NCI-H748 (cell line): Measurements from ENCODE around the gene ZNF565.
"Not testable (repeated sequence)": the region's sequence is repeated elsewhere in the genome, so short reads cannot be mapped to it uniquely, and the experiment has no call there.

Source experiments
- DNase-seq: peaks from one replicate; lab custom pipeline; 2025; ENCODE audit not compliant: unreplicated experiment; lab: John Stamatoyannopoulos, UW

ZNF565 gene

GRCh38 chr19:36152019-36152351, 62.5 kb downstream of the ZNF565 start:
- no peak for DNase-seq

- no peak for DNase-seq
These were observed 63.1 kb downstream of the ZNF565 start for GRCh38 chr19:36151144-36152018.

GRCh38 chr19:36150586-36150985, 63.9 kb downstream of the ZNF565 start:
- no peak for DNase-seq

GRCh38 chr19:36149673-36150406, 64.6 kb downstream of the ZNF565 start:
- no peak for DNase-seq

- no peak for DNase-seq
These were observed 69.8 kb downstream of the ZNF565 start for GRCh38 chr19:36144624-36145023.

GRCh38 chr19:36142496-36142895, 72.0 kb downstream of the ZNF565 start:
- no peak for DNase-seq

- DNase-seq = no peak
These were observed 72.4 kb downstream of the ZNF565 start for GRCh38 chr19:36142046-36142445.

GRCh38 chr19:36141039-36141927, 73.2 kb downstream of the ZNF565 start:
- DNase-seq = peak; percentile 92

GRCh38 chr19:36140304-36141038, 74.0 kb downstream of the ZNF565 start:
- peak; percentile 96 for DNase-seq

- DNase-seq = peak; percentile 98
These were observed 74.8 kb downstream of the ZNF565 start, which contains the start of gene CAPNS1 for GRCh38 chr19:36139473-36140303. Gene CAPNS1 (plus strand): TSS chr19:36140066. CDS start chr19:36141012, 946 bp downstream.

- DNase-seq = no peak
These were observed 75.4 kb downstream of the ZNF565 start for GRCh38 chr19:36139120-36139472.

- no peak for DNase-seq
These were observed 77.3 kb downstream of the ZNF565 start for GRCh38 chr19:36136964-36137686.

- DNase-seq = not testable (repeated sequence)
These were observed 79.6 kb downstream of the ZNF565 start for GRCh38 chr19:36134867-36135266.
